Esophagus (tissue), 2 donors: Measurements from ENCODE around the gene FAM161A. TPM values are rescaled to one million over a fixed set of nuclear protein-coding genes. Genes with fewer than 3 reads are reported as not detected.

ENCODE experiments used
- H3K27ac ChIP-seq, 2 donors: one replicate each; pipeline ENCODE4 v1.5.1; 2013; ENCODE audit warnings: low read depth in 2 of 2, mild to moderate bottlenecking in 2 of 2, inconsistent platforms in 1 of 2, low read length in 1 of 2, moderate library complexity in 1 of 2
- H3K27me3 ChIP-seq, 2 donors: one replicate each; pipeline ENCODE4 v1.6.1; 2013; ENCODE audit warnings: low read length in 2 of 2, control low read depth in 1 of 2, mild to moderate bottlenecking in 1 of 2; ENCODE audit not compliant: insufficient read depth in 2 of 2, control insufficient read depth in 1 of 2
- H3K36me3 ChIP-seq, 2 donors: one replicate each; pipeline ENCODE4 v1.6.1; 2013; ENCODE audit warnings: low read length in 1 of 2; ENCODE audit not compliant: control insufficient read depth in 2 of 2, insufficient read depth in 2 of 2
- H3K4me1 ChIP-seq, 2 donors: one replicate each; pipeline ENCODE4 v1.6.1; 2013; ENCODE audit warnings: low read length in 1 of 2; ENCODE audit not compliant: control insufficient read depth in 2 of 2, insufficient read depth in 2 of 2
- H3K4me3 ChIP-seq, 2 donors: one replicate each; pipeline ENCODE4 v1.5.1; 2013; ENCODE audit warnings: low read length in 2 of 2, mild to moderate bottlenecking in 2 of 2, low read depth in 1 of 2, moderate library complexity in 1 of 2
- H3K9me3 ChIP-seq, 2 donors: one replicate each; pipeline ENCODE4 v1.6.1; 2013; ENCODE audit warnings: mild to moderate bottlenecking in 2 of 2, low read depth in 1 of 2, low read length in 1 of 2, moderate library complexity in 1 of 2; ENCODE audit not compliant: control insufficient read depth in 2 of 2, insufficient read depth in 1 of 2
- WGBS, 2 donors: extraction: QIAGEN DNeasy Blood & Tissue Kit; methylation state at CpG; one replicate each; pipeline ENCODE4 v1.1.7; 2013; 5-methylcytosine and 5-hydroxymethylcytosine counted together
- polyA plus RNA-seq, 2 donors: library from polyadenylated mRNA; stranded (reverse); fragments of 200-250 nt; gene quantifications; one replicate each; pipeline ENCODE4 v1.2.3, GENCODE V29; 2013
- donor health status: healthy with polysubstance abuse.
- donor health status: Bipolar disorder and iron deficiency.

Gene FAM161A
- polyA plus RNA-seq, 2 donors: 1.1 to 2.2 TPM

DNA sequence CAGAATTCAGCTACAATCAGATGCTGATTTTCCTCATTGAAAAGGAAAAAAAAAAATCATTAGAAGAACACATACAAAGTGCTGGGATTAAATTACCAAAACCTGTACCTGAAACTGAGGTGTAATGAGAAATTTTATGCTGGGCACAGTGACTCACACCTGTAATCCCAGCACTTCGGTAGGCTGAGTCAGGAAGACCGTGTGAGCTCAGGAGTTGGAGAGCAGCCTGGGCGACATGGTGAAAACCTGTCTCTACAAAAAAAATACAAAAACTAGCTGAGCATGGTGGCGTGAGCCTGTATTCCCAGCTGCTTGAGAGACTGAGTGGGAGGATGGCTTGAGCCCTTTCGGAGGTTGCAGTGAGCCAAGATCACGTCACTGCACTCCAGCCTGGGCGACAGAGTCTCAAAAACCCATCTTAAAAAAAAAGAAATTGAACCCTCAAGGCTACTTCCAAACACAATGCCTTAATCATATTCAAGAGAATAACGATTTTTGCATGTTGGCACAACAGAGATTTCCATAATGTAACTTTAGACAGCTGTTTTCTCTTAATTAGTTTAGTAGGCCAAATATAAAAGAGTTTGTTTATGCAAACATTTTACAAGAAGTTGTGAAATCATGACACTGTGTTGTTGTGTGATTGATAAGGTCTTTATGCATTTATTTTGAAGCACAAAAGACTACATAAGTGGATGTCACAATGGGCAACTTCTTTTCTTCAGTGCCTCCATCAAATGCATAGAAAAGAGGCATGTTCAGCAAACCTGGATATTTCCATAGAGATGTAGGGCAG is 63.9 kb downstream of the FAM161A start:
- Histone ChIP-seq H3K27me3 (no peaks in the 10 kb centered on the region), H3K36me3 (no peaks in the 10 kb centered on the region), H3K4me1 (peaks cover 0 to 3% of the 10 kb centered on the region in 2 donors), H3K27ac (no peak overlapping the region), H3K4me3 (no peak overlapping the region), H3K9me3 (peaks cover 0 to 2% of the 10 kb centered on the region in 2 donors)
- WGBS, 2 donors: 45 to 59% methylated on average over 8 of the region's 8 CpGs

DNA sequence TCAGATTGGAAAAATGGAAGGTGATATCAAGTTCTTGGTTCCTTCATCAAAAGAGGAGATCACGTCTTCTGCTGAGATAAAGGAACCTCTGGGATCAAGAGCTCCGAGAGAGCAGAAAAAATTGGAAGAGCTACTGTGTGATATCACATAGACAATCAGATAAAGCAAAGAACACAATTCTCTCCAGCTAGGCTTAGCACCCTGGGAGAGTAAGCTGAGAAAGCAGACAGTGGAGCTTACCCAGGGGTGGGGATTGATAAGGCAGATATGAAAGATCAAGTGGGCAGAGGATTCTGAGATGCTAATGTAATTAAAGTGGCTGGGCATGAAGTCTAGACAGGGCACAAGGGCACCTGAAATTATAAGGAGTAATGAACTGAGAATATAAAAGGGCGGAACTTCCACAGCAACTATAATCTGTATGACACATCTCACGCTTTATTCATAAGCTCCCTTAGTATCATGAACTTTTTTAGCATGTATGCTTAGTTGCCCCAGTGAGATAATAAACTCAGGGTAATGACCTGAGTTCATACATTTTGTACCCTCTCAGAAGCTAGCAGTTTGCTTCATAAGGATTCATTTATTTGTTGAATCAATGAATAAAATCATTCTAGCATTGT is 65.8 kb downstream of the FAM161A start:
- Histone ChIP-seq H3K4me1 (no peaks in the 10 kb centered on the region), H3K36me3 (no peaks in the 10 kb centered on the region), H3K27ac (no peak overlapping the region), H3K9me3 (peaks cover 0 to 2% of the 10 kb centered on the region in 2 donors), H3K27me3 (no peaks in the 10 kb centered on the region), H3K4me3 (no peak overlapping the region)
- WGBS, 2 donors: 84 to 86% methylated on average over 4 of the region's 4 CpGs

DNA sequence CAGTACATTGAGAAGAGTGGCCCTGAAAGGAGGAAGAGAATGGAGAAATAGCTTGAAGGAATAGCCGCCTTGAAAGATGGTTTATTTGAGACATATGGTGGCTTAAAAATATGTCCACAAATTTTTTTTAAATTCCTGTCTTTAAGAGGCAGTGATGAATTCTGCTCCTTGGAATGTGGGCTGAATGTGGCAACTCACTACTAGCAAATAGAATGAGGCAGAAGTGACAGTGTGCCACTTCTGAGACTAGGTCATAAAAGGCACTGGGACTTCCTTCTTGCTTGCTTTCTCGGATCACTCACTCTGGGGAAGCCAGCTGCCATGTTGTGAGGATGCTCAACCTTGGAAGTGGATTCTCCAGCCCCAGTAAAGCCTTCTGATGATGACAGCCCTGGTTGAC is 67.0 kb downstream of the FAM161A start:
- H3K36me3 ChIP-seq: no peaks in the 10 kb centered on the region
- H3K27me3 ChIP-seq: no peaks in the 10 kb centered on the region
- no peak overlapping the region for H3K4me3 ChIP-seq
- no peaks in the 10 kb centered on the region for H3K4me1 ChIP-seq
- H3K9me3 ChIP-seq: peaks cover 0 to 2% of the 10 kb centered on the region in 2 donors
- H3K27ac ChIP-seq: no peak overlapping the region
- 86 to 92% methylated on average over 2 of the region's 2 CpGs for WGBS, 2 donors

DNA sequence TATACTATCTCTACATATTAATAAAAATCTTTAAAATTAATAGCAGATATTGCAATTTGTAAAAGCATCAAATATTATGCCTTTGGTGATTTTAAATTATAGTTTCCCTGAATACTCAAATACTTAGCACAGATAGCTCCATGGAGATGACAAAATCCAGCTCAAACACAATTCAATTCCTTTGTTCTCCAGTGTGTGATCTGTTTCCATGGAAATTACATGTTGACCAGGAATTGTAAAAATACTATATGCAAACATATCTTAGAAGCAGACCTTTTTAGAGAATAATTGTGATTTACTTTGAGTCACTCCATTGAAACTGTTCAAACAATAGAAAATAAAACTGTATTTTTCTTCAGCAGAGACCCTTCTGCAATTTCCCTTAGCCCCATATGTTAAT is 68.3 kb downstream of the FAM161A start:
- H3K27me3 ChIP-seq: no peaks in the 10 kb centered on the region
- no peaks in the 10 kb centered on the region for H3K36me3 ChIP-seq
- no peak overlapping the region for H3K27ac ChIP-seq
- H3K4me3 ChIP-seq: no peak overlapping the region
- no peaks in the 10 kb centered on the region for H3K4me1 ChIP-seq
- H3K9me3 ChIP-seq: peaks cover 0 to 2% of the 10 kb centered on the region in 2 donors

DNA sequence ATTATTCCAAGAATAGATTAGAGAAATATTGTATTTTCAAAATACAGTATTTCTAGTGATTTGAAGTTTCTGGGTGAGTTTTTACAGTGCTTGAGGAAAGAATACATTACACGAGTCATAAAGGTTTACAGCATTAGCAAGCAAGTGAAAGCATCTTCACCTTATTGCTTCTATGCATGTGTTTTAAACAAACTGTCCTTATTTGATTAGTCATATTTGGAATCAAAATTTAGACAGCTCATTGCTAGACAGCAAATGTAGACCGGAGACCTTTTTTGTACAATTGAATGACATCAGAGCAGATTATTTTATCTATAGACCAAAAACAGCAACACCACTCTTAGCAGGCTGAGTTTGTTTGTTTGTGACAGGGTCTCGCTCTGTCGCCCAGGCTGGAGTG is 69.2 kb downstream of the FAM161A start:
- 73 to 82% methylated on average over 4 of the region's 4 CpGs for WGBS, 2 donors
- no peaks in the 10 kb centered on the region for H3K36me3 ChIP-seq
- H3K4me3 ChIP-seq: no peak overlapping the region
- peaks cover 0 to 2% of the 10 kb centered on the region in 2 donors for H3K9me3 ChIP-seq
- H3K27ac ChIP-seq: no peak overlapping the region
- H3K4me1 ChIP-seq: no peaks in the 10 kb centered on the region
- H3K27me3 ChIP-seq: no peaks in the 10 kb centered on the region

DNA sequence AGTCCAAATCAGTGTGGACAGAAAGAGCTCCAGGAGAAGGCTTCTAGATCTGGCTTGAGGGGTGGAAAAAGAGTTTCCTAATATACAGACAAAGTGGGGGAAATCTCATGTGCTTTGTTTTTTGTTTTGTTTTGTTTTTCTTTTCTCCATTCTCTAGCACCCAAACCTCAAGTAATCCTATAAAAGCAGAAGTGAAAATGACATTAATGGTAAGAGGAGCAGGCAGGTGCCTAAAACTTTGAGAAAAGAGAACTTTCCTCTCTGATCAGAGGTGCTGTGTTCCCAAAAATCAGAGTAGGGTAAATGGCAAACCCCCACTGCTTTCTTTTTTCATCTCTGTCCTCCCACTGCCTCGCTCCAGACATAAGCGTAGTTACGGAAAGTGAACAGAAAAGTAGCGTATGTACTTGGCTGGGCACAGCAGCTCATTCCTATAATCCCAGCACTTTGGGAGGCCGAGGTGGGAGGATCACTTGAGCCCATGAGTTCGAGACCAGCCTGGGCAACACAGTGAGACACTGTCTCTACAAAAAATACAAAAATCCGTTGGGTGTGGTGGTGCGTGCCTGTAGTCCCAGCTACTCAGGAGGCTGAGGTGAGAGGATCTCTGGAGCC is 77.8 kb downstream of the FAM161A start:
- no peaks in the 10 kb centered on the region for H3K27me3 ChIP-seq
- H3K27ac ChIP-seq: no peak overlapping the region
- H3K36me3 ChIP-seq: no peaks in the 10 kb centered on the region
- H3K4me3 ChIP-seq: no peak overlapping the region
- no peaks in the 10 kb centered on the region for H3K9me3 ChIP-seq
- WGBS, 2 donors: 86 to 91% methylated on average over 8 of the region's 8 CpGs
- H3K4me1 ChIP-seq: no peaks in the 10 kb centered on the region

Other genes with a start within 250 kb of the FAM161A start
- 10 to 100 TPM; 19.5 to 75.1 TPM for gene CCT4, start 34.6 kb upstream of the FAM161A start, polyA plus RNA-seq
- 10 to 100 TPM; 36.7 to 49.2 TPM for gene COMMD1, start 51.6 kb upstream of the FAM161A start, polyA plus RNA-seq